K562 (cell line): ENCODE results near the gene TIMM17B. TPM values are rescaled to one million over a fixed set of nuclear protein-coding genes. Genes with fewer than 3 reads are reported as not detected.

Experiments
- E2F8 ChIP-seq: fragments of 450-650 bp; IDR thresholded peaks from 2 replicates; pipeline ENCODE4 v1.7.1; 2018; ENCODE audit warnings: mild to moderate bottlenecking, low read depth; ENCODE audit not compliant: partially characterized antibody
- FOS ChIP-seq: IDR thresholded peaks from 3 replicates; pipeline ENCODE4 v1.6.1; 2011; ENCODE audit not compliant: insufficient read length; ENCODE audit errors: extremely low read depth
- FUS ChIP-seq: fragments of 200-400 bp; formaldehyde crosslinking; optimal IDR thresholded peaks from 2 replicates; pipeline ENCODE3; 2017; ENCODE audit warnings: low read depth, low read length
- MCM5 ChIP-seq: fragments of 450-650 bp; IDR thresholded peaks from 2 replicates; pipeline ENCODE4 v1.6.1; 2016; ENCODE audit warnings: low read depth
- MYNN ChIP-seq, 2 experiments: sonication (generic); formaldehyde crosslinking in 1 of 2; IDR thresholded peaks; 2 replicates each; pipeline versions ENCODE4 v1.5.0 to v1.6.1; 2016 to 2020; ENCODE audit warnings: antibody characterized with exemption in 1 of 2, missing genetic modification reagents in 1 of 2
- NR4A1 ChIP-seq, 2 experiments: fragments of 250-450 bp in 1 of 2; fragments of 450-650 bp in 1 of 2; sonication (Bioruptor Pico) in 1 of 2; IDR thresholded peaks; 2 replicates each; pipeline versions ENCODE4 v1.4.0 to v1.6.1; 2016 to 2020; ENCODE audit warnings: mild to moderate bottlenecking in 2 of 2, missing compliant biosample characterization in 1 of 2, missing genetic modification characterization in 1 of 2, moderate library complexity in 1 of 2
- NRF1 ChIP-seq, 2 experiments: fragments of 450-650 bp; IDR thresholded peaks in 1 of 2; conservative IDR thresholded peaks in 1 of 2; 2 replicates each; pipeline ENCODE4 v1.6.1; 2014; ENCODE audit warnings: mild to moderate bottlenecking in 2 of 2
- RFX7 ChIP-seq: fragments of 250-450 bp; sonication (Bioruptor Pico); IDR thresholded peaks from 2 replicates; pipeline ENCODE4 v1.5.1; 2021; ENCODE audit warnings: mild to moderate bottlenecking
- SNIP1 ChIP-seq: fragments of 450-650 bp; IDR thresholded peaks from 2 replicates; pipeline ENCODE4 v1.7.1; 2017; ENCODE audit warnings: low read depth, mild to moderate bottlenecking
- SRF ChIP-seq, 2 experiments: fragments of 250-450, 450-650 bp in 1 of 2; sonication (Bioruptor Pico) in 1 of 2; sonication (generic) in 1 of 2; formaldehyde crosslinking; IDR thresholded peaks; 2 replicates each; pipeline versions ENCODE4 v1.5.0 to v1.5.1; 2020 to 2022; ENCODE audit warnings: mild to moderate bottlenecking in 1 of 2, missing genetic modification reagents in 1 of 2
- SRSF3 ChIP-seq: fragments of 200-400 bp; formaldehyde crosslinking; IDR thresholded peaks from 2 replicates; pipeline ENCODE4 v1.6.1; 2016; ENCODE audit warnings: mild to moderate bottlenecking, low read length, moderate library complexity; ENCODE audit not compliant: insufficient read depth
- ZFP91 ChIP-seq: sonication (generic); formaldehyde crosslinking; IDR thresholded peaks from 2 replicates; pipeline ENCODE4 v1.8.0; 2022; ENCODE audit warnings: mild to moderate bottlenecking, missing genetic modification reagents
- ZNF133 ChIP-seq: fragments of 250-450 bp; sonication (Bioruptor Pico); IDR thresholded peaks from 2 replicates; pipeline ENCODE4 v1.4.0; 2020; ENCODE audit warnings: mild to moderate bottlenecking
- ZNF384 ChIP-seq: IDR thresholded peaks from 2 replicates; pipeline ENCODE4 v1.6.1; 2012; ENCODE audit warnings: low read depth, low read length, improper control_type of control experiment
- ZNF518B ChIP-seq: fragments of 250-450 bp; sonication (Bioruptor Pico); IDR thresholded peaks from 2 replicates; pipeline ENCODE4 v1.5.0; 2021; ENCODE audit warnings: mild to moderate bottlenecking, moderate library complexity
- ZNF668 ChIP-seq: fragments of 250-450 bp; sonication (Bioruptor Pico); IDR thresholded peaks from 2 replicates; pipeline ENCODE4 v1.8.0; 2022; ENCODE audit warnings: mild to moderate bottlenecking, inconsistent platforms
- ZNF76 ChIP-seq: fragments of 250-450 bp; sonication (Bioruptor Pico); IDR thresholded peaks from 2 replicates; pipeline ENCODE4 v1.4.0; 2020; ENCODE audit warnings: mild to moderate bottlenecking, moderate library complexity, borderline replicate concordance
- ZNF766 ChIP-seq: fragments of 200-800 bp; sonication (Bioruptor generic); conservative IDR thresholded peaks from 2 replicates; pipeline ENCODE4 v1.6.1; 2016; ENCODE audit warnings: missing genetic modification characterization, missing compliant biosample characterization
- polyA plus RNA-seq, 8 experiments: library from polyadenylated mRNA; depleted of rRNA in 4 of 8; stranded (reverse) in 5 of 8; unstranded in 3 of 8; fragments of >200 nt; fragmentation: Nextera tagmentation in 2 of 8; fragmentation: Illumina TruSeq in 1 of 8; extraction: Ambion mirVana in 2 of 8; extraction: Trizol in 1 of 8; gene quantifications; 2 replicates each; pipeline versions ENCODE4 v1.2.1 to v1.2.3, GENCODE V29; 2011 to 2014; ENCODE audit warnings: inconsistent platforms in 1 of 8, missing spikeins in 1 of 8
- total RNA-seq, 7 experiments: library from RNA; depleted of rRNA in 6 of 7; stranded (reverse); fragments of >200 nt in 6 of 7; fragmentation: Illumina TruSeq in 2 of 7; extraction: Trizol in 2 of 7; gene quantifications; 2 replicates each; pipeline versions ENCODE4 v1.2.1 to v1.2.3, GENCODE V29; 2011 to 2021; ENCODE audit warnings: low replicate concordance in 1 of 7

TIMM17B gene
- total and polyA plus RNA-seq, 9 of the 15 experiments (the other 6 are each of a cell fraction or from before 2014, with no cell fraction given), result 9.9 to 184 (median 115) TPM

- TF ChIP-seq ZNF518B (CRISPR knock-in tag), result no peak
- no peak for TF ChIP-seq ZNF133
- peak; percentile 50; the same call in 1 of the 2 replicates for TF ChIP-seq MYNN (IDR thresholded peaks at IDR 0.05)
- no peak for TF ChIP-seq MYNN (CRISPR knock-in tag; IDR thresholded peaks at IDR 0.05)
- peak in 1 of 2 experiments; percentile 74; a peak in 1 of 4 replicates for TF ChIP-seq SRF (CRISPR knock-in tag; IDR thresholded peaks at IDR 0.05)
- TF ChIP-seq ZNF384, result no peak
- no peak for TF ChIP-seq SNIP1
- TF ChIP-seq FOS, result peak; percentile 56
- no peak for TF ChIP-seq RFX7
- TF ChIP-seq ZFP91, result no peak
- TF ChIP-seq MCM5, result no peak
- TF ChIP-seq NRF1 (conservative IDR thresholded peaks at IDR 0.05 in 1 of 2, IDR thresholded peaks at IDR 0.05 in 1 of 2), result peak; percentile 85 to 87
- TF ChIP-seq ZNF668, result no peak
- no peak for TF ChIP-seq E2F8
- TF ChIP-seq ZNF76 (CRISPR knock-in tag), result no peak
- TF ChIP-seq NR4A1 (CRISPR knock-in tag; IDR thresholded peaks at IDR 0.05), result no peak
- no peak for TF ChIP-seq NR4A1 (tag; IDR thresholded peaks at IDR 0.05)
- TF ChIP-seq SRSF3, result no peak
- no peak; the same call in 1 of the 2 replicates for TF ChIP-seq ZNF766 (CRISPR knock-in tag)
- TF ChIP-seq FUS, result no peak
Observed at GRCh38 chrX:48918643-48919340, 21.2 kb upstream of the TIMM17B start, which contains the start of gene PIM2 (continued).
